HepG2 (cell line): Measurements from ENCODE around the gene LAIR1. TPM values are rescaled to one million over a fixed set of nuclear protein-coding genes. Genes with fewer than 3 reads are reported as not detected.

Source experiments
- ATAC-seq: fragments of 200-7000 bp; cut with Tn5 transposase; 3 replicates; pipeline ENCODE4 v1.9.1; 2020; ENCODE audit warnings: mild to moderate bottlenecking, moderate library complexity
- BruUV-seq: library from RNA; stranded (reverse); fragments of 400-500 nt; replicated peaks from 2 replicates; lab custom pipeline; 2021; lab: Mats Ljungman, UMichigan
- CTCF ChIA-PET: fragments of 300-600 bp; formaldehyde crosslinking; extraction: SDS; loops from one replicate; lab custom pipeline; 2021; ENCODE audit warnings: low total read pairs, inconsistent platforms, low intra/inter-chr PET ratio; lab: Yijun Ruan, JAX
- POLR2A ChIA-PET: fragments of 350-600 bp; sonication (Branson Sonifier 250); formaldehyde crosslinking; loops from one replicate; lab custom pipeline; 2020; ENCODE audit warnings: antibody characterized with exemption, inconsistent platforms; lab: Yijun Ruan, JAX
- DNase-seq: peaks from one replicate; pipeline ENCODE4 v3.0.0-alpha.2; 2015; ENCODE audit warnings: low spot score
- FAIRE-seq: peaks from 3 replicates; lab custom pipeline; 2011; peaks lifted over from hg19 to GRCh38; lab: Jason Lieb, UNC
- H2AFZ ChIP-seq: one replicate; pipeline ENCODE4 v1.6.1; 2011; ENCODE audit warnings: low read length, inconsistent platforms
- H3K27ac ChIP-seq: fragments of 300-600 bp; 3 replicates; pipeline ENCODE4 v1.8.0; 2011; ENCODE audit warnings: mixed run types, mild to moderate bottlenecking, mixed read lengths, low read length, inconsistent platforms; ENCODE audit not compliant: insufficient read depth; ENCODE audit errors: extremely low read length
- H3K27me3 ChIP-seq, 2 experiments: fragments of 200-600 bp in 1 of 2; 2 replicates in 1 of 2; 3 replicates in 1 of 2; pipeline versions ENCODE4 v1.6.0 to v1.8.0; 2011; ENCODE audit warnings: low read length in 2 of 2, mild to moderate bottlenecking in 2 of 2, moderate library complexity in 2 of 2, inconsistent platforms in 1 of 2; ENCODE audit not compliant: insufficient read depth in 2 of 2, control insufficient read depth in 1 of 2
- H3K36me3 ChIP-seq, 2 experiments: fragments of 200-600 bp in 1 of 2; replicated peaks in 1 of 2; 2 replicates in 1 of 2; 3 replicates in 1 of 2; pipeline versions ENCODE4 v1.5.1 to v1.8.0; 2011; ENCODE audit warnings: low read length in 2 of 2, inconsistent platforms in 1 of 2; ENCODE audit not compliant: insufficient read depth in 2 of 2, control insufficient read depth in 1 of 2
- H3K4me1 ChIP-seq: 2 replicates; pipeline ENCODE4 v1.5.1; 2012; ENCODE audit warnings: low read length, inconsistent platforms; ENCODE audit not compliant: insufficient read depth
- H3K4me2 ChIP-seq: 2 replicates; pipeline ENCODE4 v1.6.0; 2011; ENCODE audit warnings: low read depth, low read length, inconsistent platforms
- H3K4me3 ChIP-seq, 3 experiments: fragments of 200-600 bp in 1 of 3; sonication (generic), shearing (Covaris generic) in 1 of 3; replicated peaks in 1 of 3; 2 replicates each; pipeline ENCODE4 v1.5.1; 2011 to 2016; ENCODE audit warnings: low read length in 3 of 3, inconsistent platforms in 2 of 3, low read depth in 2 of 3, mild to moderate bottlenecking in 2 of 3, control low read depth in 1 of 3, mixed read lengths in 1 of 3; ENCODE audit not compliant: insufficient read depth in 1 of 3
- H3K79me2 ChIP-seq: one replicate; pipeline ENCODE4 v1.6.1; 2011; ENCODE audit warnings: low read length, inconsistent platforms; ENCODE audit not compliant: insufficient read depth
- H3K9ac ChIP-seq: 2 replicates; pipeline ENCODE4 v1.6.0; 2011; ENCODE audit warnings: mild to moderate bottlenecking, low read depth, low read length, inconsistent platforms; ENCODE audit not compliant: insufficient read depth
- H3K9me3 ChIP-seq: 2 replicates; pipeline ENCODE4 v1.5.1; 2012; ENCODE audit warnings: mild to moderate bottlenecking, low read length
- H4K20me1 ChIP-seq: 2 replicates; pipeline ENCODE4 v1.6.0; 2011; ENCODE audit warnings: inconsistent platforms, mild to moderate bottlenecking, low read length, moderate library complexity; ENCODE audit not compliant: insufficient read depth
- DNMT1 ChIP-seq: sonication (generic); formaldehyde crosslinking; IDR thresholded peaks from 2 replicates; pipeline ENCODE4 v1.5.1; 2020; ENCODE audit warnings: mild to moderate bottlenecking, missing genetic modification reagents
- ZZZ3 ChIP-seq: sonication (generic); formaldehyde crosslinking; IDR thresholded peaks from 2 replicates; pipeline ENCODE4 v1.4.0; 2020; ENCODE audit warnings: missing genetic modification reagents, mild to moderate bottlenecking, borderline replicate concordance
- whole genome bisulfite sequencing: methylation state at CpG from one replicate; pipeline ENCODE4 v1.1.6; 2017; ENCODE audit warnings: low lambda C conversion rate; 5-methylcytosine and 5-hydroxymethylcytosine counted together
- in situ Hi-C: cut with HindIII; loops from 2 replicates; pipeline ENCODE4 v1.10.0; 2017; ENCODE audit warnings: low pct_unique_long_range_greater_than_20kb; ENCODE audit not compliant: extremely low pct_ligation_motif_present
- intact Hi-C: fragments of 100-400 bp; cut with micrococcal nuclease; formaldehyde crosslinking; loops from one replicate; pipeline ENCODE4 v1.10.0; 2022; ENCODE audit not compliant: unreplicated experiment
- polyA plus RNA-seq, 8 experiments: library from polyadenylated mRNA; depleted of rRNA in 3 of 8; stranded (reverse) in 7 of 8; unstranded in 1 of 8; fragments of >200 nt; fragmentation: Illumina TruSeq in 4 of 8; extraction: Trizol in 4 of 8; gene quantifications; 2 replicates each; pipeline versions ENCODE4 v1.2.1 to v1.2.3, GENCODE V29; 2011 to 2016; ENCODE audit warnings: low read depth in 4 of 8, missing spikeins in 1 of 8, mixed read lengths in 1 of 8; ENCODE audit not compliant: insufficient read depth in 1 of 8
- total RNA-seq, 5 experiments: library from RNA; depleted of rRNA; stranded (reverse); fragments of >200 nt; fragmentation: Illumina TruSeq; extraction: Trizol; gene quantifications; 2 replicates each; pipeline ENCODE4 v1.2.3, GENCODE V29; 2016; ENCODE audit warnings: low read depth in 1 of 5
- TF ChIP-seq, protein P1 (sequence below): sonication (generic); formaldehyde crosslinking; IDR thresholded peaks from 2 replicates; pipeline ENCODE4 v1.4.0; 2020; ENCODE audit warnings: missing genetic modification reagents, borderline replicate concordance
- TF ChIP-seq, protein P2 (sequence below): sonication (generic); formaldehyde crosslinking; IDR thresholded peaks from 2 replicates; pipeline ENCODE4 v1.9.0; 2021; ENCODE audit warnings: mild to moderate bottlenecking, missing genetic modification reagents
- TF ChIP-seq, protein P3 (sequence below): sonication (generic); formaldehyde crosslinking; IDR thresholded peaks from 2 replicates; pipeline ENCODE4 v1.5.0; 2020; ENCODE audit warnings: mild to moderate bottlenecking, missing genetic modification reagents, borderline replicate concordance
- TF ChIP-seq, protein P4 (sequence below): sonication (generic); formaldehyde crosslinking; IDR thresholded peaks from 2 replicates; pipeline ENCODE4 v1.9.0; 2021; ENCODE audit warnings: missing genetic modification reagents, mild to moderate bottlenecking, borderline replicate concordance

LAIR1 gene
- total and polyA plus RNA-seq, 2 of the 13 experiments (the other 11 are each of a cell fraction or from before 2014, with no cell fraction given), result 0.75 to 1.2 TPM

DNA sequence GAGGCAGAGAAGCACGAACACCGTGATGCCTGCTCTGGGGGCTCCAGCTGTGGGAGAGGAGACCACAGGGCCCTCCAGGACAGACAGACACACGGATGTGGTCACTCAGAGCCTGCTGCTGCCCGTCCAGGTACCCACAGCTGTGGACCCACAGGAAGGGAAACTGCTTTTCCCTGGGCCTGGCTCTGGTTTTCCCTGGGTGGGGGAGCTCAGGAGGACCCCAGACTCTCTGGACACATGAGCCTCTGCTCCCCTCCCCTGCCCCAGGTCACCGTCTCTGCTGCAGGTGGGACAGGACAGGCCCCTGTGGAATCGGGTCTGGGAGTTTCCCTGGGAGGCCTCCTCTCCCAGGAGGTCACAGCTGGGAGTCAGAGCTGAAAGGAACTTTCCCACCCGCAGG lies 33.1 kb downstream of the LAIR1 start (continued):
- TF ChIP-seq, protein P1, sequence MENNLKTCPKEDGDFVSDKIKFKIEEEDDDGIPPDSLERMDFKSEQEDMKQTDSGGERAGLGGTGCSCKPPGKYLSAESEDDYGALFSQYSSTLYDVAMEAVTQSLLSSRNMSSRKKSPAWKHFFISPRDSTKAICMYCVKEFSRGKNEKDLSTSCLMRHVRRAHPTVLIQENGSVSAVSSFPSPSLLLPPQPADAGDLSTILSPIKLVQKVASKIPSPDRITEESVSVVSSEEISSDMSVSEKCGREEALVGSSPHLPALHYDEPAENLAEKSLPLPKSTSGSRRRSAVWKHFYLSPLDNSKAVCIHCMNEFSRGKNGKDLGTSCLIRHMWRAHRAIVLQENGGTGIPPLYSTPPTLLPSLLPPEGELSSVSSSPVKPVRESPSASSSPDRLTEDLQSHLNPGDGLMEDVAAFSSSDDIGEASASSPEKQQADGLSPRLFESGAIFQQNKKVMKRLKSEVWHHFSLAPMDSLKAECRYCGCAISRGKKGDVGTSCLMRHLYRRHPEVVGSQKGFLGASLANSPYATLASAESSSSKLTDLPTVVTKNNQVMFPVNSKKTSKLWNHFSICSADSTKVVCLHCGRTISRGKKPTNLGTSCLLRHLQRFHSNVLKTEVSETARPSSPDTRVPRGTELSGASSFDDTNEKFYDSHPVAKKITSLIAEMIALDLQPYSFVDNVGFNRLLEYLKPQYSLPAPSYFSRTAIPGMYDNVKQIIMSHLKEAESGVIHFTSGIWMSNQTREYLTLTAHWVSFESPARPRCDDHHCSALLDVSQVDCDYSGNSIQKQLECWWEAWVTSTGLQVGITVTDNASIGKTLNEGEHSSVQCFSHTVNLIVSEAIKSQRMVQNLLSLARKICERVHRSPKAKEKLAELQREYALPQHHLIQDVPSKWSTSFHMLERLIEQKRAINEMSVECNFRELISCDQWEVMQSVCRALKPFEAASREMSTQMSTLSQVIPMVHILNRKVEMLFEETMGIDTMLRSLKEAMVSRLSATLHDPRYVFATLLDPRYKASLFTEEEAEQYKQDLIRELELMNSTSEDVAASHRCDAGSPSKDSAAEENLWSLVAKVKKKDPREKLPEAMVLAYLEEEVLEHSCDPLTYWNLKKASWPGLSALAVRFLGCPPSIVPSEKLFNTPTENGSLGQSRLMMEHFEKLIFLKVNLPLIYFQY (CRISPR knock-in tag), result no peak
- no peak for TF ChIP-seq ZZZ3
- TF ChIP-seq, all 625 proteins: peak for 0

DNA sequence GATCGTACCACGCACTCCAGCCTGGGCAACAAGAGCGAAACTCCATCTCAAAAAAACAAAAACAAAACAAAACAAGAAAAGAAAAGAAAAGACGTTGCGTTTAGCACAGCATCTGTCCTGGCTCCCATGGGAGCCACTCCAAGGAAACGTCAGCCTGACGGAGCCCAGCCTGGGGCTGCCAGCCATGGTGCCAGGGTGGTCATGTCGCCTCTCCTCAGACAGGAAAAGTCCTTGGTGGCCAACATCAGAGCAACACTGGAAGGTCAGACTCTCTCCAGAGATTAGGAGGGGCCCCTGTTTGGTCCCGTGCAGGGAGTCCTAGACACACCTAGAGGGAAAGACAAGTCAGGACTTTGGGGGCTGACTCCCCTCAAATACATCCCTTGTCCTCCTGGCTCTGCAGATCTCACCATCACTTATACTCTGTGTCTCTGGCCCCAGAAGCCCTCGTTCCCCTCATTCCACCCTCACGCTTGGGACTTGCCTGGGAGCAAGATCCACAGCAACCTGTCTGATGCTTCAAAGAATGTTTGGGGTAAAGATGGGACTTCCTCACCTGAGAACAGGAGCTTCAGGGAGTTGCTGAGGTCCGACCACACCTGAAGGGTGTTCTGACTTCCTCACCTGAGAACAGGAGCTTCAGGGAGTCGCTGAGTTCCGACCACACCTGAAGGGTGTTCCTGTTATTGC lies 35.1 kb downstream of the LAIR1 start:
- Histone ChIP-seq H3K9ac (no peak overlapping the region), H2AFZ (no peak overlapping the region), H3K79me2 (no peaks in the 10 kb centered on the region), H3K4me3 (no peak overlapping the region), H3K4me1 (peaks cover 4% of the 10 kb centered on the region; the same call in 1 of the 2 replicates), H3K27me3 (peaks cover 0 to 11% of the 10 kb centered on the region in 2 experiments; a peak in 1 of 5 replicates), H3K4me2 (no peak overlapping the region), H3K27ac (no peak overlapping the region), H3K9me3 (no peaks in the 10 kb centered on the region), H4K20me1 (no peaks in the 10 kb centered on the region), H3K36me3 (no peaks in the 10 kb centered on the region)
- WGBS, result 33% methylated on average over 11 of the region's 14 CpGs
- intact Hi-C loops, result no loop called here
- FAIRE-seq (no peak), ATAC-seq (no peak), DNase-seq (no peak)
- CTCF ChIA-PET, result no interaction called here
- POLR2A ChIA-PET, result no interaction called here
- in situ Hi-C loops, result no loop called here
- BruUV-seq, result no TSS peak
- TF ChIP-seq, protein P2, sequence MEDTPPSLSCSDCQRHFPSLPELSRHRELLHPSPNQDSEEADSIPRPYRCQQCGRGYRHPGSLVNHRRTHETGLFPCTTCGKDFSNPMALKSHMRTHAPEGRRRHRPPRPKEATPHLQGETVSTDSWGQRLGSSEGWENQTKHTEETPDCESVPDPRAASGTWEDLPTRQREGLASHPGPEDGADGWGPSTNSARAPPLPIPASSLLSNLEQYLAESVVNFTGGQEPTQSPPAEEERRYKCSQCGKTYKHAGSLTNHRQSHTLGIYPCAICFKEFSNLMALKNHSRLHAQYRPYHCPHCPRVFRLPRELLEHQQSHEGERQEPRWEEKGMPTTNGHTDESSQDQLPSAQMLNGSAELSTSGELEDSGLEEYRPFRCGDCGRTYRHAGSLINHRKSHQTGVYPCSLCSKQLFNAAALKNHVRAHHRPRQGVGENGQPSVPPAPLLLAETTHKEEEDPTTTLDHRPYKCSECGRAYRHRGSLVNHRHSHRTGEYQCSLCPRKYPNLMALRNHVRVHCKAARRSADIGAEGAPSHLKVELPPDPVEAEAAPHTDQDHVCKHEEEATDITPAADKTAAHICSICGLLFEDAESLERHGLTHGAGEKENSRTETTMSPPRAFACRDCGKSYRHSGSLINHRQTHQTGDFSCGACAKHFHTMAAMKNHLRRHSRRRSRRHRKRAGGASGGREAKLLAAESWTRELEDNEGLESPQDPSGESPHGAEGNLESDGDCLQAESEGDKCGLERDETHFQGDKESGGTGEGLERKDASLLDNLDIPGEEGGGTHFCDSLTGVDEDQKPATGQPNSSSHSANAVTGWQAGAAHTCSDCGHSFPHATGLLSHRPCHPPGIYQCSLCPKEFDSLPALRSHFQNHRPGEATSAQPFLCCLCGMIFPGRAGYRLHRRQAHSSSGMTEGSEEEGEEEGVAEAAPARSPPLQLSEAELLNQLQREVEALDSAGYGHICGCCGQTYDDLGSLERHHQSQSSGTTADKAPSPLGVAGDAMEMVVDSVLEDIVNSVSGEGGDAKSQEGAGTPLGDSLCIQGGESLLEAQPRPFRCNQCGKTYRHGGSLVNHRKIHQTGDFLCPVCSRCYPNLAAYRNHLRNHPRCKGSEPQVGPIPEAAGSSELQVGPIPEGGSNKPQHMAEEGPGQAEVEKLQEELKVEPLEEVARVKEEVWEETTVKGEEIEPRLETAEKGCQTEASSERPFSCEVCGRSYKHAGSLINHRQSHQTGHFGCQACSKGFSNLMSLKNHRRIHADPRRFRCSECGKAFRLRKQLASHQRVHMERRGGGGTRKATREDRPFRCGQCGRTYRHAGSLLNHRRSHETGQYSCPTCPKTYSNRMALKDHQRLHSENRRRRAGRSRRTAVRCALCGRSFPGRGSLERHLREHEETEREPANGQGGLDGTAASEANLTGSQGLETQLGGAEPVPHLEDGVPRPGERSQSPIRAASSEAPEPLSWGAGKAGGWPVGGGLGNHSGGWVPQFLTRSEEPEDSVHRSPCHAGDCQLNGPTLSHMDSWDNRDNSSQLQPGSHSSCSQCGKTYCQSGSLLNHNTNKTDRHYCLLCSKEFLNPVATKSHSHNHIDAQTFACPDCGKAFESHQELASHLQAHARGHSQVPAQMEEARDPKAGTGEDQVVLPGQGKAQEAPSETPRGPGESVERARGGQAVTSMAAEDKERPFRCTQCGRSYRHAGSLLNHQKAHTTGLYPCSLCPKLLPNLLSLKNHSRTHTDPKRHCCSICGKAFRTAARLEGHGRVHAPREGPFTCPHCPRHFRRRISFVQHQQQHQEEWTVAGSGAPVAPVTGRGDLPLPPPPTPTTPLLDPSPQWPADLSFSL (CRISPR knock-in tag), result no peak
- TF ChIP-seq DNMT1 (CRISPR knock-in tag), result no peak
- TF ChIP-seq, protein P3, sequence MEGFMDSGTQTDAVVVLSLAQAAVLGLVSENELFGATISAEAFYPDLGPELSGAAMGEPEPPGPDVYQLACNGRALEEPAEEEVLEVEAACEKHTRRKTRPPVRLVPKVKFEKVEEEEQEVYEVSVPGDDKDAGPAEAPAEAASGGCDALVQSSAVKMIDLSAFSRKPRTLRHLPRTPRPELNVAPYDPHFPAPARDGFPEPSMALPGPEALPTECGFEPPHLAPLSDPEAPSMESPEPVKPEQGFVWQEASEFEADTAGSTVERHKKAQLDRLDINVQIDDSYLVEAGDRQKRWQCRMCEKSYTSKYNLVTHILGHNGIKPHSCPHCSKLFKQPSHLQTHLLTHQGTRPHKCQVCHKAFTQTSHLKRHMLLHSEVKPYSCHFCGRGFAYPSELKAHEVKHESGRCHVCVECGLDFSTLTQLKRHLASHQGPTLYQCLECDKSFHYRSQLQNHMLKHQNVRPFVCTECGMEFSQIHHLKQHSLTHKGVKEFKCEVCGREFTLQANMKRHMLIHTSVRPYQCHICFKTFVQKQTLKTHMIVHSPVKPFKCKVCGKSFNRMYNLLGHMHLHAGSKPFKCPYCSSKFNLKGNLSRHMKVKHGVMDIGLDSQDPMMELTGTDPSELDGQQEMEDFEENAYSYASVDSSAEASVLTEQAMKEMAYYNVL (CRISPR knock-in tag), result no peak
- TF ChIP-seq, protein P4, sequence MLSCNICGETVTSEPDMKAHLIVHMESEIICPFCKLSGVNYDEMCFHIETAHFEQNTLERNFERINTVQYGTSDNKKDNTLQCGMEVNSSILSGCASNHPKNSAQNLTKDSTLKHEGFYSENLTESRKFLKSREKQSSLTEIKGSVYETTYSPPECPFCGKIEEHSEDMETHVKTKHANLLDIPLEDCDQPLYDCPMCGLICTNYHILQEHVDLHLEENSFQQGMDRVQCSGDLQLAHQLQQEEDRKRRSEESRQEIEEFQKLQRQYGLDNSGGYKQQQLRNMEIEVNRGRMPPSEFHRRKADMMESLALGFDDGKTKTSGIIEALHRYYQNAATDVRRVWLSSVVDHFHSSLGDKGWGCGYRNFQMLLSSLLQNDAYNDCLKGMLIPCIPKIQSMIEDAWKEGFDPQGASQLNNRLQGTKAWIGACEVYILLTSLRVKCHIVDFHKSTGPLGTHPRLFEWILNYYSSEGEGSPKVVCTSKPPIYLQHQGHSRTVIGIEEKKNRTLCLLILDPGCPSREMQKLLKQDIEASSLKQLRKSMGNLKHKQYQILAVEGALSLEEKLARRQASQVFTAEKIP (CRISPR knock-in tag), result no peak
